Calu3 (cell line): Measurements from ENCODE around the gene NMU. TPM values are rescaled to one million over a fixed set of nuclear protein-coding genes. Genes with fewer than 3 reads are reported as not detected.

ENCODE experiments used
- BruUV-seq: library from RNA; stranded (reverse); fragments of 400-500 nt; replicated peaks from 2 replicates; lab custom pipeline; 2021; lab: Mats Ljungman, UMichigan
- CTCF ChIA-PET: fragments of 300-600 bp; sonication (Branson Sonifier 250); formaldehyde crosslinking; loops from one replicate; lab custom pipeline; 2022; ENCODE audit warnings: antibody characterized with exemption; lab: Charles Lee
- DNase-seq: peaks from one replicate; pipeline ENCODE4 v3.0.0; 2022
- H3K27ac Mint-ChIP-seq: one replicate; pipeline ENCODE4 v1.8.0; 2022; ENCODE audit warnings: mixed read lengths; ENCODE audit not compliant: unreplicated experiment
- H3K27me3 Mint-ChIP-seq: one replicate; pipeline ENCODE4 v1.8.0; 2022; ENCODE audit warnings: mixed read lengths; ENCODE audit not compliant: unreplicated experiment
- H3K36me3 Mint-ChIP-seq: one replicate; pipeline ENCODE4 v1.8.0; 2022; ENCODE audit warnings: mild to moderate bottlenecking, moderate library complexity, mixed read lengths; ENCODE audit not compliant: insufficient read depth, unreplicated experiment
- H3K4me1 Mint-ChIP-seq: one replicate; pipeline ENCODE4 v1.8.0; 2022; ENCODE audit warnings: mild to moderate bottlenecking, low read depth, mixed read lengths; ENCODE audit not compliant: unreplicated experiment
- H3K4me3 Mint-ChIP-seq: one replicate; pipeline ENCODE4 v1.8.0; 2022; ENCODE audit warnings: mild to moderate bottlenecking, low read depth, moderate library complexity, mixed read lengths; ENCODE audit not compliant: unreplicated experiment
- H3K9me3 Mint-ChIP-seq: one replicate; pipeline ENCODE4 v1.8.0; 2022; ENCODE audit warnings: low read depth, mixed read lengths; ENCODE audit not compliant: unreplicated experiment
- intact Hi-C: fragments of 100-400 bp; cut with micrococcal nuclease; formaldehyde crosslinking; loops from one replicate; pipeline ENCODE4 v1.10.0; 2022; ENCODE audit not compliant: unreplicated experiment
- total RNA-seq: library from RNA; stranded (reverse); gene quantifications from 2 replicates; pipeline ENCODE4 v1.2.3, GENCODE V29; 2022
- TF ChIP-seq, protein P1 (sequence below): fragments of 200-600 bp; IDR thresholded peaks from one replicate; pipeline ENCODE4 v1.8.0; 2022; ENCODE audit warnings: antibody characterized with exemption; ENCODE audit not compliant: unreplicated experiment

NMU gene
- total RNA-seq, 1 experiment from 2014 or later = 4.1 TPM

DNA sequence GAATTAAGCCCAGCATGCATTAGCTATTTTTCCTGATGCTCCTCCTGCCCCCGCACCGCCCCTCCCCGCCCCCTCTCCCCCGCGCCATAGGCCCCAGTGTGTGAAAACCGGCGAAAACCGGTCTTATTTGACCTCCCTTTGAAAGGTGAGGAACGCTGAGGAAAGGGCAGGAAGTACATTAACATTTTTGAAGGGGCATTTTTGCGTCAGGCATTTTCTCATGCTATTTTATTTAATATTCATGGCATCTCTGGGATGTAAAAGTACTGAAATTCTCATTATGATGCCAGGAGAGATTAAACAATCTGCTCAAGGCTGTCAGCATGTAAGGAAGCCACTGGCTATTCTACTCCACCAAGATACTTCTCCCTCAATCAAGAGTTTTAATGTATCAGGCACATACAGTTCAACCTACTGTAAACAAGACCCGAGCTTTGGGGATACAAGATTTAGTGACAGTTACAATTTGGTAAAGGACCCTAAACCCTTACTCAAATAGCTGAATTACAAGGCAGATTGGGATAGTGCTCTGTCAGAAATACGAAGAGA is 1.2 kb upstream of the NMU start:
- CTCF ChIA-PET = interaction anchor here (0.6 kb wide), 1 partner anchor 37 kb away, joined by 3 read pairs; no protein-coding TSS in a partner anchor
- Mint-ChIP-seq H3K9me3 (no peaks in the 10 kb centered on the region), H3K36me3 (peaks cover 10% of the 10 kb centered on the region), H3K27me3 (peaks cover 24% of the 10 kb centered on the region), H3K4me1 (peaks cover 19% of the 10 kb centered on the region), H3K4me3 (no peak overlapping the region), H3K27ac (no peak overlapping the region)
- no TSS peak for BruUV-seq
- TF ChIP-seq, protein P1, sequence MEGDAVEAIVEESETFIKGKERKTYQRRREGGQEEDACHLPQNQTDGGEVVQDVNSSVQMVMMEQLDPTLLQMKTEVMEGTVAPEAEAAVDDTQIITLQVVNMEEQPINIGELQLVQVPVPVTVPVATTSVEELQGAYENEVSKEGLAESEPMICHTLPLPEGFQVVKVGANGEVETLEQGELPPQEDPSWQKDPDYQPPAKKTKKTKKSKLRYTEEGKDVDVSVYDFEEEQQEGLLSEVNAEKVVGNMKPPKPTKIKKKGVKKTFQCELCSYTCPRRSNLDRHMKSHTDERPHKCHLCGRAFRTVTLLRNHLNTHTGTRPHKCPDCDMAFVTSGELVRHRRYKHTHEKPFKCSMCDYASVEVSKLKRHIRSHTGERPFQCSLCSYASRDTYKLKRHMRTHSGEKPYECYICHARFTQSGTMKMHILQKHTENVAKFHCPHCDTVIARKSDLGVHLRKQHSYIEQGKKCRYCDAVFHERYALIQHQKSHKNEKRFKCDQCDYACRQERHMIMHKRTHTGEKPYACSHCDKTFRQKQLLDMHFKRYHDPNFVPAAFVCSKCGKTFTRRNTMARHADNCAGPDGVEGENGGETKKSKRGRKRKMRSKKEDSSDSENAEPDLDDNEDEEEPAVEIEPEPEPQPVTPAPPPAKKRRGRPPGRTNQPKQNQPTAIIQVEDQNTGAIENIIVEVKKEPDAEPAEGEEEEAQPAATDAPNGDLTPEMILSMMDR = no peak
- no peak for DNase-seq
- intact Hi-C loops = no loop called here

DNA sequence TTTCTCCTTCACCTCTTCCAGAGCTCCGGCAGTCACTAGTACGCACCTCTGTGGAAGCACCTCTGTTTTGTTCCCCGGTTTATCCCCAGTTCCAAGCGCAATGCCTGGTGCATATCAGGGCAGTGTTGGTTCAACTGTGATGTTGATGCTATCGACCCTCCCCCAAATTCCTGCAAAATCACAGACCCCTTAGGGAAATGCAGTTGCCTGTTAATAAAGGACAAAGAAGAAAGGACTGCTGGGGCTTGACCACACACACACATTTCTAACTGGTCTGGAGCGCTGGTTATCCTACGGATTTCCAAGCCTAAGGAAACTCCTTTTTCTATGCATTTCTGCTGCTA is 530 bp upstream of the NMU start:
- TF ChIP-seq, protein P1 = no peak
- Mint-ChIP-seq H3K9me3 (no peaks in the 10 kb centered on the region), H3K4me1 (peaks cover 19% of the 10 kb centered on the region), H3K36me3 (peaks cover 10% of the 10 kb centered on the region), H3K27ac (no peak overlapping the region), H3K4me3 (peak overlapping the region; percentile 87), H3K27me3 (peaks cover 24% of the 10 kb centered on the region)
- CTCF ChIA-PET = interaction anchor here (0.6 kb wide), 1 partner anchor 38 kb away, joined by 3 read pairs; no protein-coding TSS in a partner anchor
- no TSS peak for BruUV-seq
- no peak for DNase-seq
- intact Hi-C loops = no loop called here

DNA sequence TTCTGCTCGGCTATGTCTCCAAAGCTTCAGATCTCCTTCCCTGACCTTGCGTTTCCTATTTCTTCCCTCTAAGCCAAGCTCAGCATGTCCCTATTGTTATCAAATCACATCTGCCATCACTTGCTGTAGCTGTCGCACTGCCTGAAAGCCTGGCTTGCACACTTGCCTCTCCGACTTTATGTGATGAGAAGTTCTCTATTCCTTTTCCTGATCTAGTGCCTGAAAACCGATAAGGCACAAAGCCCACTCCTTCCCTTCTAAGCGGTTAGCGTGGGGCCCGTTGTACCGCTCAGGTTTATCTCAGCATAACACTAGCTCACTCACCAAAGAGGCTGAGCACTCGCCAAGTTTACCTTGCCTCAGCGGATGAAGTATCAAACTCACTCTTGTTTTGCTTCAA is 816 bp downstream of the NMU start:
- CTCF ChIA-PET = interaction anchor here (1.1 kb wide), 1 partner anchor 19 kb away, joined by 3 read pairs; no protein-coding TSS in a partner anchor

DNA sequence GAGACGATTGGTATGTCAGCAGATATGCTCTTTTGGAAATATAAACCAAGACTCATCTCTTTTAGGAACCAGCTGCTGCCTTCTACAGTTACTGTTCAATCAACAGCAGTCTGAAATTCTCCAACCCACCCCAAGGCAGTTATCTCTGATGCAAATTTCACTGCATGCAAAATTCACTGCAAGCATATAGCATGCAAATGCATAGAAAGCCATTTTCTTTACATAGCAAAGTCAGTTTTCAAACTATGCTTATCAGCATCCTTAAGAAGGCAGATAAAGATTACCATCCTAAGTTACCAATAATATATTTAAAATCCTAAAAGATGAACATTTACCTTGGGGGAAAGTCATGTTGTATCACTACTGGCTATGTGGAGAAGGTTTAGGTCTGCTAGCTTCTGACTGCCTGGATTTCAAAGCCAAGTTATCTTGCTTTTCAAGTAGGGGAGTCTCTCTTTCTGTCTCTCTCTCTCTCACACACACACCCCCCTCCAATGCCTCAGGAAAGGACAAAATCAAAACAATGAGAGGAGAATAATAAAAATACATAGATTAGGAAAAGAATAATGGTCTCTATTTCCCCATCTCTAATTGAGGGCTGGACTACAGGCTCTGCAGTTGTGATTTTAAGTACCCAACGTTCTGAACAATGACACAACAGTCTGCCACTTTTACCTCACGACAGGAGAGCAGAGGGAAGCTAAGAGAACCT is 1.5 kb downstream of the NMU start:
- intact Hi-C loops = loop anchor here (5.0 kb wide), 1 partner anchor 98 kb away; no protein-coding TSS in a partner anchor
- no peak overlapping the region for H3K27ac Mint-ChIP-seq
- H3K36me3 Mint-ChIP-seq = peaks cover 10% of the 10 kb centered on the region
- H3K4me1 Mint-ChIP-seq = peaks cover 19% of the 10 kb centered on the region
- TF ChIP-seq, protein P1 = no peak
- H3K4me3 Mint-ChIP-seq = peak overlapping the region; percentile 87
- H3K9me3 Mint-ChIP-seq = no peaks in the 10 kb centered on the region
- CTCF ChIA-PET = interaction anchor here (1.1 kb wide), 1 partner anchor 20 kb away, joined by 3 read pairs; no protein-coding TSS in a partner anchor
- H3K27me3 Mint-ChIP-seq = peaks cover 24% of the 10 kb centered on the region
- BruUV-seq = no TSS peak
- DNase-seq = no peak

More for the DNA sequence above, 816 bp downstream of the NMU start:
- H3K27me3 Mint-ChIP-seq = peaks cover 24% of the 10 kb centered on the region
- TF ChIP-seq, protein P1 = no peak
- H3K4me3 Mint-ChIP-seq = peak overlapping the region; percentile 87
- peaks cover 10% of the 10 kb centered on the region for H3K36me3 Mint-ChIP-seq
- H3K27ac Mint-ChIP-seq = no peak overlapping the region
- intact Hi-C loops = no loop called here
- H3K4me1 Mint-ChIP-seq = peaks cover 19% of the 10 kb centered on the region
- no peaks in the 10 kb centered on the region for H3K9me3 Mint-ChIP-seq
- BruUV-seq = no TSS peak
- no peak for DNase-seq
